GM10266 (cell line): Measurements from ENCODE around the gene PRAMEF1.
"Not testable (repeated sequence)": the region's sequence is repeated elsewhere in the genome, so short reads cannot be mapped to it uniquely, and the experiment has no call there.

Experiments
- DNase-seq: peaks from one replicate; pipeline ENCODE4 v3.0.0; 2012; ENCODE audit errors: extremely low spot score
- CTCF ChIP-seq: IDR thresholded peaks from 2 replicates; pipeline ENCODE4 v1.5.1; 2012; ENCODE audit warnings: mild to moderate bottlenecking, low read depth; ENCODE audit not compliant: control insufficient read depth, insufficient read depth; ENCODE audit errors: missing control alignments

PRAMEF1 gene

DNA sequence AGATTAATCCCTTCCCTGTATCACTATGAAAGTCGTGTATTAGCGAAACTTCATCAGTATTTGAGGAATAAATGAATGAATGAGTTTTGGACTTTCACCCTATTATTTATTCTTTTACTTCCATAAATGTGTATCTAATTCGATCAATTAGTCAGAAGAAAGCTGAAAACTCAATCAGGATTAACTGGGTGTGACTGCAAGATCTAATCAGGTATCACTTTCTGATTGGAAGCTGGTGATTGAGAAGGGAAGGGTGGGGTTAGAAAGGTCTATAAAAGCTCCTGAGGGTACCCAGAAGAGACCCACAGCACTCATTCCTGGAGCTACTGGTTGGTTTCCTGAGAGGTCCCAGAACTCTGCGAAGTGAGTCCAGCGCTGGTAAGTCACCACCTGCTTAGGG lies at the start of gene PRAMEF1:
PRAMEF1 (plus strand) TSS at position 301 of the 400 bp plus-strand sequence. CDS start 1,831 bp downstream, outside the sequence.
- DNase-seq = not testable (repeated sequence)

- DNase-seq = no peak
- no peak for TF ChIP-seq CTCF
These were observed 49.3 kb upstream of the PRAMEF1 start for GRCh38 chr1:12741946-12742345.

DNA sequence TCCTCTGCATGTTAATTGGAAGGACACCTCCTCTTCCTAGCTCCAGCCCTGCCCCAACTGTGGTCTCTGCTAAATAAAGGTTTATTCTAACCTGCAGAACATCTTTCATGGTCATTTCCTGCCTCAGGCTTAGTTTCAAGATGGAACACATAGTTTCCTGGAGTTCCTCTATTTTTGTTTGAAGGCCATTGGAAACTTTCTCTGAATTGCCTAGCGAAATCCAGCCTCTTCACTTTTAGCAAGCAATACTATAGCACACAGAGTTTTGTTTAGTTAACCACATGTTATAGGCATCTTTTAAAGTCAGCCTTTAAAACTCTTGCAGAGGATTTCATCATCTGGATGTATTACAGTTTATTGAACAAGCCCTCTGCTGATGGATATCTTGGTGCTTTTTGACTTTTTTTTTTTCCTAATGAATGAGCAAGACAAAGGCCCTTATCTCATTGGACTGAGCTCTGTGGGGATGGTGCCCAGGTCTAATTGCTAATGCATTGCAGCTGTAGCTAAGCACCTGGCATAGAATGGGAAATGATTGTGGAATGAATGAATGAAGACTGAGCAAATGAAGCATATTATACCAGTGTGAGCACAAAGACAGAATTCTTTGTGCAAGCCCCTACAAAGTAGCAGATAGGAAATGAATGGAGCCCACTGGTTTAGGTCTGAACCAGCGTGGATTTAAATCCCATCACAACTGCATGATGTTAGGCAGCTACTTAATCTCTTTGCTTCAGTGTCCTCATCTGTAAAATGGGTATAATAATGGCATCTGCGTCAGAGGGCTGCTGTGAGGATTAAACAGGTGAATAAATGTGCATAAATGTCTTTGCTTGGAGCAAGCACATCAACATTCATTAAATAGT lies 45.8 kb upstream of the PRAMEF1 start:
- no peak for DNase-seq

DNA sequence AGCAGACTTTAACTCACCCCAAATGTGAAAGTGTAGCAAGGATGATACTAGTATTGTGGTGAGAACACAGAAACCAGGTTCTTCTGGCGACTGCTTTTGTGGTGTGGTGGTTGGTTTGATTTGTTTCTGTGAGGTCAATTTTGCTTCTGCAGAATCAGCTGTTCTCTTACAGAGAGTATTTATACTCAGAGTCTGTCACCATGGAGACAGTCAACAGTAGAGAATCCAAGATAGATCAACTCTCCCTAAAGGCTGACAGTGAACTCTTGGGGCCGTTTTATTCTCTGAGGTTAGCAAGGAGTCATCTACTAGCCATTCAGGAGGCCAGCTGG lies 45.2 kb upstream of the PRAMEF1 start, which contains the start of gene CFAP107:
CFAP107 (plus strand) TSS at position 209 of the 332 bp plus-strand sequence. CDS start 231 bp downstream, outside the sequence.
- no peak for DNase-seq
- TF ChIP-seq CTCF = no peak

More for the DNA sequence above, 45.8 kb upstream of the PRAMEF1 start:
- no peak for TF ChIP-seq CTCF

- DNase-seq = no peak
- TF ChIP-seq CTCF = no peak
These were observed 42.3 kb upstream of the PRAMEF1 start for GRCh38 chr1:12748778-12749355.

- TF ChIP-seq CTCF = no peak
- no peak for DNase-seq
These were observed 36.5 kb upstream of the PRAMEF1 start for GRCh38 chr1:12754738-12755137.

- no peak for DNase-seq
- no peak for TF ChIP-seq CTCF
These were observed 34.9 kb upstream of the PRAMEF1 start for GRCh38 chr1:12756273-12756672.
